ENCODE data around the gene LEF1.

The LEF1 gene

GRCh38 chr4:108080747-108081146 lies 88.0 kb downstream of the LEF1 start:
- no peaks in the 10 kb centered on the region for H3K9me3 ChIP-seq (replicated peaks in 1 of 2; ENCODE audit: control insufficient read depth in 2 of 2, insufficient read depth in 1 of 2, low read depth in 1 of 2, low read length in 2 of 2)
- no peak overlapping the region for H2BK12ac ChIP-seq (ENCODE audit: low read length)
- no peak overlapping the region for H3K4me2 ChIP-seq (ENCODE audit: insufficient read depth, low read length, poor library complexity, severe bottlenecking)
- H3K14ac ChIP-seq (ENCODE audit: low read length), result peak overlapping the region; percentile 5
- H3K27me3 ChIP-seq (ENCODE audit: control insufficient read depth in 3 of 3, insufficient read depth in 3 of 3, low read depth in 1 of 3, low read length in 3 of 3), result no peaks in the 10 kb centered on the region
- no peak overlapping the region for H3K27ac ChIP-seq (replicated peaks; ENCODE audit: low read length)
- no peak overlapping the region for H2AK5ac ChIP-seq (ENCODE audit: low read depth, low read length)
- DNase-seq (ENCODE audit: low spot score), result no peak
- no peaks in the 10 kb centered on the region for H3K79me1 ChIP-seq (ENCODE audit: low read depth, low read length)
- peaks cover 0 to 14% of the 10 kb centered on the region in 2 donors for H3K36me3 ChIP-seq (replicated peaks in 1 of 2; ENCODE audit: control insufficient read depth in 2 of 2, insufficient read depth in 2 of 2, low read length in 2 of 2)
- peak overlapping the region; percentile 6 for H3K18ac ChIP-seq (ENCODE audit: low read length)
- H2BK15ac ChIP-seq (ENCODE audit: low read length), result no peak overlapping the region
- WGBS, 2 donors (ENCODE audit: extremely low coverage in 2 of 2, insufficient read length in 2 of 2, insufficient replicate concordance in 1 of 2), result no CpG with 5 or more reads among the region's 10 CpGs
- H3K4ac ChIP-seq (ENCODE audit: low read length), result no peak overlapping the region
- no peak overlapping the region for H3K9ac ChIP-seq (ENCODE audit: low read depth, low read length, poor library complexity)
- H3K4me1 ChIP-seq (ENCODE audit: control insufficient read depth in 2 of 2, insufficient read depth in 1 of 2, low read depth in 1 of 2, low read length in 2 of 2), result no peaks in the 10 kb centered on the region
- H3K23ac ChIP-seq (ENCODE audit: low read depth, low read length, poor library complexity), result no peak overlapping the region
- no peak overlapping the region for H2BK5ac ChIP-seq (ENCODE audit: low read length)
- H2AFZ ChIP-seq (ENCODE audit: low read length), result no peak overlapping the region
- H2BK120ac ChIP-seq (ENCODE audit: low read depth, low read length), result no peak overlapping the region
- H4K91ac ChIP-seq (ENCODE audit: low read depth, low read length, poor library complexity), result no peak overlapping the region
- H4K8ac ChIP-seq (ENCODE audit: low read depth, low read length), result no peak overlapping the region
- H3K4me3 ChIP-seq (ENCODE audit: low read length in 2 of 2), result peak overlapping the region in 1 of 2 donors; percentile 2

GRCh38 chr4:108078024-108078733 lies 90.6 kb downstream of the LEF1 start:
- Histone ChIP-seq H4K8ac (ENCODE audit: low read depth, low read length) (no peak overlapping the region), H3K27ac (replicated peaks; ENCODE audit: low read length) (no peak overlapping the region), H2BK120ac (ENCODE audit: low read depth, low read length) (no peak overlapping the region), H3K27me3 (ENCODE audit: control insufficient read depth in 3 of 3, insufficient read depth in 3 of 3, low read depth in 1 of 3, low read length in 3 of 3) (no peaks in the 10 kb centered on the region), H2AFZ (ENCODE audit: low read length) (no peak overlapping the region), H3K36me3 (replicated peaks in 1 of 2; ENCODE audit: control insufficient read depth in 2 of 2, insufficient read depth in 2 of 2, low read length in 2 of 2) (peaks cover 0 to 14% of the 10 kb centered on the region in 2 donors), H2BK5ac (ENCODE audit: low read length) (no peak overlapping the region), H3K9me3 (replicated peaks in 1 of 2; ENCODE audit: control insufficient read depth in 2 of 2, insufficient read depth in 1 of 2, low read depth in 1 of 2, low read length in 2 of 2) (no peaks in the 10 kb centered on the region), H3K4me1 (ENCODE audit: control insufficient read depth in 2 of 2, insufficient read depth in 1 of 2, low read depth in 1 of 2, low read length in 2 of 2) (no peaks in the 10 kb centered on the region), H3K14ac (ENCODE audit: low read length) (no peak overlapping the region), H3K4ac (ENCODE audit: low read length) (no peak overlapping the region), H3K23ac (ENCODE audit: low read depth, low read length, poor library complexity) (no peak overlapping the region), H3K79me1 (ENCODE audit: low read depth, low read length) (no peaks in the 10 kb centered on the region), H3K4me3 (ENCODE audit: low read length in 2 of 2) (no peak overlapping the region), H3K18ac (ENCODE audit: low read length) (no peak overlapping the region), H2BK12ac (ENCODE audit: low read length) (no peak overlapping the region), H2AK5ac (ENCODE audit: low read depth, low read length) (no peak overlapping the region), H4K91ac (ENCODE audit: low read depth, low read length, poor library complexity) (no peak overlapping the region), H3K9ac (ENCODE audit: low read depth, low read length, poor library complexity) (no peak overlapping the region), H2BK15ac (ENCODE audit: low read length) (no peak overlapping the region), H3K4me2 (ENCODE audit: insufficient read depth, low read length, poor library complexity, severe bottlenecking) (no peak overlapping the region)
- DNase-seq (ENCODE audit: low spot score), result no peak
- WGBS, 2 donors (ENCODE audit: extremely low coverage in 2 of 2, insufficient read length in 2 of 2, insufficient replicate concordance in 1 of 2), result no CpG with 5 or more reads among the region's 5 CpGs

- H4K91ac ChIP-seq (ENCODE audit: low read depth, low read length, poor library complexity), result no peak overlapping the region
- no peak overlapping the region for H3K14ac ChIP-seq (ENCODE audit: low read length)
- no peak overlapping the region for H3K27ac ChIP-seq (replicated peaks; ENCODE audit: low read length)
- H3K4me3 ChIP-seq (ENCODE audit: low read length in 2 of 2), result no peak overlapping the region
- H3K36me3 ChIP-seq (replicated peaks in 1 of 2; ENCODE audit: control insufficient read depth in 2 of 2, insufficient read depth in 2 of 2, low read length in 2 of 2), result no peaks in the 10 kb centered on the region
- no peak overlapping the region for H3K23ac ChIP-seq (ENCODE audit: low read depth, low read length, poor library complexity)
- no peak for DNase-seq (ENCODE audit: low spot score)
- H2BK12ac ChIP-seq (ENCODE audit: low read length), result no peak overlapping the region
- H2AK5ac ChIP-seq (ENCODE audit: low read depth, low read length), result no peak overlapping the region
- H4K8ac ChIP-seq (ENCODE audit: low read depth, low read length), result no peak overlapping the region
- H3K9me3 ChIP-seq (replicated peaks in 1 of 2; ENCODE audit: control insufficient read depth in 2 of 2, insufficient read depth in 1 of 2, low read depth in 1 of 2, low read length in 2 of 2), result no peaks in the 10 kb centered on the region
- no peak overlapping the region for H3K4ac ChIP-seq (ENCODE audit: low read length)
- no peak overlapping the region for H2AFZ ChIP-seq (ENCODE audit: low read length)
- no peak overlapping the region for H3K9ac ChIP-seq (ENCODE audit: low read depth, low read length, poor library complexity)
- H3K27me3 ChIP-seq (ENCODE audit: control insufficient read depth in 3 of 3, insufficient read depth in 3 of 3, low read depth in 1 of 3, low read length in 3 of 3), result no peaks in the 10 kb centered on the region
- no peak overlapping the region for H2BK5ac ChIP-seq (ENCODE audit: low read length)
- H3K4me2 ChIP-seq (ENCODE audit: insufficient read depth, low read length, poor library complexity, severe bottlenecking), result no peak overlapping the region
- H3K4me1 ChIP-seq (ENCODE audit: control insufficient read depth in 2 of 2, insufficient read depth in 1 of 2, low read depth in 1 of 2, low read length in 2 of 2), result no peaks in the 10 kb centered on the region
- WGBS, 2 donors (ENCODE audit: extremely low coverage in 2 of 2, insufficient read length in 2 of 2, insufficient replicate concordance in 1 of 2), result no CpG with 5 or more reads among the region's 4 CpGs
- H3K18ac ChIP-seq (ENCODE audit: low read length), result no peak overlapping the region
- H3K79me1 ChIP-seq (ENCODE audit: low read depth, low read length), result no peaks in the 10 kb centered on the region
- no peak overlapping the region for H2BK120ac ChIP-seq (ENCODE audit: low read depth, low read length)
- no peak overlapping the region for H2BK15ac ChIP-seq (ENCODE audit: low read length)
These were observed 96.4 kb downstream of the LEF1 start for GRCh38 chr4:108072300-108072699.

GRCh38 chr4:108070775-108071174 lies 98.0 kb downstream of the LEF1 start:
- Histone ChIP-seq H2AFZ (ENCODE audit: low read length) (no peak overlapping the region), H3K18ac (ENCODE audit: low read length) (no peak overlapping the region), H3K79me1 (ENCODE audit: low read depth, low read length) (no peaks in the 10 kb centered on the region), H4K91ac (ENCODE audit: low read depth, low read length, poor library complexity) (no peak overlapping the region), H3K36me3 (replicated peaks in 1 of 2; ENCODE audit: control insufficient read depth in 2 of 2, insufficient read depth in 2 of 2, low read length in 2 of 2) (no peaks in the 10 kb centered on the region), H2BK120ac (ENCODE audit: low read depth, low read length) (no peak overlapping the region), H3K9ac (ENCODE audit: low read depth, low read length, poor library complexity) (no peak overlapping the region), H4K8ac (ENCODE audit: low read depth, low read length) (no peak overlapping the region), H3K23ac (ENCODE audit: low read depth, low read length, poor library complexity) (no peak overlapping the region), H3K14ac (ENCODE audit: low read length) (no peak overlapping the region), H3K4me1 (ENCODE audit: control insufficient read depth in 2 of 2, insufficient read depth in 1 of 2, low read depth in 1 of 2, low read length in 2 of 2) (no peaks in the 10 kb centered on the region), H3K9me3 (replicated peaks in 1 of 2; ENCODE audit: control insufficient read depth in 2 of 2, insufficient read depth in 1 of 2, low read depth in 1 of 2, low read length in 2 of 2) (no peaks in the 10 kb centered on the region), H3K27me3 (ENCODE audit: control insufficient read depth in 3 of 3, insufficient read depth in 3 of 3, low read depth in 1 of 3, low read length in 3 of 3) (no peaks in the 10 kb centered on the region), H3K4me3 (ENCODE audit: low read length in 2 of 2) (no peak overlapping the region), H2AK5ac (ENCODE audit: low read depth, low read length) (no peak overlapping the region), H2BK15ac (ENCODE audit: low read length) (no peak overlapping the region), H3K27ac (replicated peaks; ENCODE audit: low read length) (no peak overlapping the region), H3K4me2 (ENCODE audit: insufficient read depth, low read length, poor library complexity, severe bottlenecking) (no peak overlapping the region), H2BK5ac (ENCODE audit: low read length) (no peak overlapping the region), H2BK12ac (ENCODE audit: low read length) (no peak overlapping the region), H3K4ac (ENCODE audit: low read length) (no peak overlapping the region)
- no peak for DNase-seq (ENCODE audit: low spot score)
- WGBS, 2 donors (ENCODE audit: extremely low coverage in 2 of 2, insufficient read length in 2 of 2, insufficient replicate concordance in 1 of 2), result no CpG with 5 or more reads among the region's 1 CpG
